Endometrial microvascular endothelial cells (primary cell): Measurements from ENCODE around the gene KIF16B. TPM values are rescaled to one million over a fixed set of nuclear protein-coding genes. Genes with fewer than 3 reads are reported as not detected.

Source experiments
- in situ Hi-C: cut with HindIII; loops from 2 replicates; pipeline ENCODE4 v1.10.0; 2017; ENCODE audit warnings: low sequenced_read_pairs, low pct_unique_long_range_greater_than_20kb; ENCODE audit errors: inconsistent ontology term
- total RNA-seq: library from RNA; depleted of rRNA; stranded (reverse); fragments of >200 nt; gene quantifications from one replicate; pipeline ENCODE4 v1.2.3, GENCODE V29; 2015; ENCODE audit errors: inconsistent ontology term

KIF16B gene
- total RNA-seq, 1 donor from 2014 or later: 12.1 TPM

DNA sequence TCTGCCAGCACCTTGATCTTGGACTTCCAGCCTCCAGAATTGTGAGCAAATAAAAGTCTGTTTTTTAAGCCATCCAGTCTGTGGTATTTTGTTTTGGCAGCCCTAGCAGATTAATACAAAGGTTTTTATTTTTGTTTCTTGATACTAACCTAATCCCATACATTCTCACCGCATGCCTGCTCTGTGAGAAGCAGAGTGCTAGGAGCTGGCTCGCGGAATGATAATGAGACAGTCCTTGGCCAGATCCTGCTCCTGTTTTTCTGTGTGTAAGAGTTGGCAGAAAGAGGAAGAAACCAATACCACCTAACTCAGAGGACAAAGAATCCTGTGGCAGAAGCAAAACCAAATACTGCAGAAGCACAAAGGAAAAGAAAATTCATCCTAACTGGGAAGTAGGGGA is 82.6 kb downstream of the KIF16B start:
- in situ Hi-C loops: no loop called here

DNA sequence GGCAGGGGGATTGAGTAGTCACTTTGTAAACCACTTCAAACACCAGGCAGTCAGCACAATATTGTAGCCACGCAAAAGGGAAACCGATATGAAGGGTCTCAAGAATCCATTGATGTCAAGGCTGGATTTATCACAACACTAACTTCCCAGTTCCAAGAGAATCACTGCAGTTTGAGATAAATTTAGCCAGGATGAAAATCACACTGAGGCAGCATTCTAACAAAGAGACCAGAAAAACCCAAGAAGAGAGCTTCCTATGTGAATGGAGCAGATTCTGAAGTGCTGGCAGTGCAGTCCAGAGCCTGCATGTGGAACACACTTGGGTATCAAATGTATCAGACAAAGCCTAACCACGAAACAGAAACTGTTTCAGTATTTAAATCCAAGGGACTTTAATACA is 84.6 kb downstream of the KIF16B start:
- in situ Hi-C loops: no loop called here

DNA sequence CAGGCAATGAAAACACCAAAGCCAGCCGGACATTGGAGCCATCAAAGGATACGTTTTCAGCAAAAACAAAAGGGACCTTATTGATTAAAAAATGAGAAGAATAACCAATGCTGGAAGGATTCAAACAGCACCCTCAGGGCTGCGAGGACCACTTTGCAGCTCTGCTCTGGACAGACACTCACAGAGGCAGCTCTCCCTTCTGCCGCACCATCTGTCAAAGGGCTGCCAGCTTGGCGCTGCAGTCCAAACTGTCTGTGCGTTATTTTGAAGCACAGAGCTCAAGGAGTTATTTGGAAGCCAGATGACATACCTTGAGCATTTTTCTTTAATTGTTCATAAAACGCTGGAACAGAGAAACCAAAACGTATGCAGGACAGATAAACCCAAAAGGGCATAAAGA is 85.2 kb downstream of the KIF16B start:
- in situ Hi-C loops: no loop called here

DNA sequence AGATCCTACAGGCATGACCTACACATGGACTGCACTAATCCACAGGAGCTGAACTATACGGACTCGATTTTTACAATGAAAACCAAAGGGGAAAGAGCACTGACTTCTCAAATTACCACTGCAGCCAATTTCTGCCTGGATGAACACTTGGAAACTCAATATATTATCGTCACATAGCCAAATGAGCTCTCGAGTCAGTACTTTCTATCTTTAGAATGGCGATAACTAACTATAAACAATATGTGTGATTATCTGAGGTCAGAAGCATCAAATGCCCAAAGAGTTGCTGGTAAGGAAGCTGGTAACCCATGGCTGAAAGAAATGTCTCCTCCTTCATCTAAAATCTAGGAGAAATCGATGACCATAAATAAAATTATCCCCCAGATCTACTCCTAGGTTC is 86.7 kb downstream of the KIF16B start:
- in situ Hi-C loops: no loop called here

DNA sequence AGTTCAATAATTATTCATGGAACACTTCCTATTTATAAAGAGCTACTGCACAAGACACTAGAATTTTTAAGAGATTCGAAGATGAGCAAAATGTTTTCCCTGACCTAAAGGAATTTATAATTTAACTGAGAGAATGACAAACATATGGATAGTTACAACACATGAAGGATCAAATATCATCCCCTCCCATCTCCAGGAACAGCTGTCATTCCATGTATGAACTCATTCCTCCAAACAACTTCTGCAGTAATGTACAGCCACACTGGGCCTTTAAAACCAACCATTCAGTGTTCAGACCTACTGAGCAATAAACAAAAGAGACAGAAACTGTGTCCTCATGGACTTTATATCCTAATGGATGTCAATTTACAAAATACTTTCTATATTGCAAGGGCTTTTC is 87.8 kb downstream of the KIF16B start:
- in situ Hi-C loops: no loop called here

DNA sequence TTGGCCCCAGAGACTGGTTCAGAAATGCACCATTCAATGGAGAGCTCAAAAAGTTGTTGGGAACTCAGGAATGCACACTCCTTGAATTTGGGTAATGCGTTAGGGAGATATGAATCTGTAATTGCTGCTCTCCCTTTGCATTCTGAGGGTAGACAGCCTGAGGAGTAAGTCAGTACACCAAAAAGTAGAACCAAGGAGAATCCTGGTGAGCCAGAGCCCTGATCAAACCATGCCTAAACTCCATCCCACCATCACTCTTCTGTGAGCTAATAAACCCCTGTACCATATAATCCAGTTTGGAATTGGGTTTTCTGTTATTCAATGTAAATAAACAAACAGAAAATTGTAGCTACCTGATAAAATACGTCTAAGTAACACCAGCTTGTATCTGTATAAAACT is 90.2 kb downstream of the KIF16B start:
- in situ Hi-C loops: no loop called here

DNA sequence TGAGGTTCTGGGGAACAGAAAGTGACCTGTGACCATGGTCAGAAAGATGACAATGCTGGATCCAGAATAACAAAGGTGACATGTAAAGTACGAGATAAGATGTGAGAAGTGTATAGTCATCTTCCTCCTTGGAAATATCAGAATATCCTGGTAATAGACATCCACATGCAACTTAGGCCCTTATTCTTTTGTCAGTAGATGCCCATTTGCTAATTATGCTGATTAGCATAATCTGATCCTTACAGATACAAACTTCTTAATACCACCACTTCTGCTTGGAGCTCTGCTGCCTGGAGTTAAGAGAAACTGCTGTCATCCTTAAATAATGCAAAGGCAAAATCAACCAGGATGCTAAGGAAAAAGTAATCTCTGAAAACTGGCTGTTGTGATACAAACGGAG is 91.3 kb downstream of the KIF16B start:
- in situ Hi-C loops: no loop called here

DNA sequence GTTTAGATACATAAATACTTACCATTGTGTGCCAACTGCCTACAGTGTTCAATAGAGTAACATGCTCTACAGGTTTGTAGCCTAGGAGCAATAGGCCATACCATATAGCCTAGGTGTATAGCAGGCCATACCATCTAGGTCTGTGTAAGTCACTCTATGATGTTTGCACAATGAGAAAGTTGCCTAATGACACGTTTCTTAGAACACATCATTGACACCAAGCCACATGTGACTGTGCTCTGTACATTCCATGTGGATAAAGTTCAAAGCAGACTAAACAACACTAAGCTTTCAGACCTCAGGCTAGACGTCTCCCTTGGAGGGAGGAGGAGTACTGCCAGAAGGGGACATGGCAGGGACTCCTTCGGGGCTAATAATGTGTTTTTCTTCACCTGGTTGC is 93.6 kb downstream of the KIF16B start:
- in situ Hi-C loops: no loop called here

DNA sequence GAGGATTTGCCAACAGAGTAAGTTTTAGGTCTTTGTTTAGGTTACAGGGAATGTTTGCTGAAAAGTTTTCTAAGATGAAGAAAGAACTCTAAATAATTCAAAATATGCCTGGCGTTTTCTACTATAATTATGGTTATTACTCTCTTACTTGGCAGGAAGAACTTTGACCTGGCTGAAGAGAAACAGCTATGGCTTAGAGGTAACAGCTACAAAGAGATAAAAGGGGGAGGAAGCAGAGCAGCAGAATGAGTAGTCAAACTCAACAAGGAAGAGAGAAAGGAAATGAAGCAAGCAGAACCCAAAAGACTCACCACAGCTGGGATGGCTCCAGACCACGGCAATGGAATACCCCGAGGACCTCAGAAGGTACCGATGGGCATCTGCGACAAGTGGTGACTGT is 95.6 kb downstream of the KIF16B start:
- in situ Hi-C loops: no loop called here

DNA sequence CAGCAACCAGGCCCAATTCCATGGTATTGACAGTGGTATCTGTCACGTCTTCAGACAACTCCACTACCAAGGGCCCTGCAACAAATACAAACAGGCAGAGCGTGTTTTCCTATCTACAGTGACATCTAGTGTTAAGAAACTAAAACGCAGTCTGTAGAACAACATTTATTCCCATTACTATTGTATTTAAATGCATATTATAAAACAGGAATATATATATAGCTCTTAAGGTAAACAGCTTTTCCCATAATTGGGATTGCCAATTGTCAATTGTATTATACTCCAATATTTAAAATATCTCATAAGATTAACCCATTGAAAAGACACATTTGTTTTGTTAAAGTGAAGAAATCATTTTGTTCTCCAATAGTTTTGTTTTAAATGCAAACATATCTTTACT is 97.2 kb downstream of the KIF16B start:
- in situ Hi-C loops: no loop called here

DNA sequence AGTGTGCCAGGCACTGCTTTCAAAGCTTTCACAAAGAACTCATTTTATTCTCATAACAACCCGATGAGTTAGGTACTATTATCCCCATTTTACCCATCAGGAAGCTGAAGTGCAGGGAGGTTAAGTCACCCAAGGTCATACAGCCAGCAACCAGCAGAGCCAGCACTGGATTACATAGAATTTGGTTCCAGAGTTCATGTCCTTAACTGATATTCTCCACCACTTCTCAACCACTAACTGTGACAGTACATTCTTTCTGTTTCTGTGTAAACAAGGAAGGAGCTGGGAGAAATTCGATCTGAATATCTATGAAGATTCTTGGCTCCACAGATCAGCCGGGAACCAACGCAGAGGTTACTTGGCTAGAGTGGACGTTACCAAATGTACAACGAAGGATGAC is 98.0 kb downstream of the KIF16B start:
- in situ Hi-C loops: no loop called here

DNA sequence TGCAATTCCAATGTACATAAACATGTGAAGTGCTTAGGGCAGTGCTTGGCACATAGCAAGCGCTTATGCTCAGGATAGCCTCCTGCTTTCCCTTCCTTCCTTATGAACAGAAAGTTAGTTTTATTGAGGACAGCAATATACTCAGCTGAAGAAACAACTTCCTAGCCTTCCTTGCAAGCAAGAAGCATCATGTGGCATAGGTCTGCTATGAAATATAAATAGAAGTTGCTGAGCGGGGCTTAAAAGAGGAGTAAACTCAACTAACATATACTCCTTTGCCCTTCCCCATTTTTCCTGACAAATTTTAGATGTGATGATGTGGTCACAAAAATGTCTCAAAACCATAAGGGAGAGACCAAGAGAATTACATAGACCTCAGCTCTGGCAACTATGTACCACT is 98.9 kb downstream of the KIF16B start:
- in situ Hi-C loops: no loop called here

DNA sequence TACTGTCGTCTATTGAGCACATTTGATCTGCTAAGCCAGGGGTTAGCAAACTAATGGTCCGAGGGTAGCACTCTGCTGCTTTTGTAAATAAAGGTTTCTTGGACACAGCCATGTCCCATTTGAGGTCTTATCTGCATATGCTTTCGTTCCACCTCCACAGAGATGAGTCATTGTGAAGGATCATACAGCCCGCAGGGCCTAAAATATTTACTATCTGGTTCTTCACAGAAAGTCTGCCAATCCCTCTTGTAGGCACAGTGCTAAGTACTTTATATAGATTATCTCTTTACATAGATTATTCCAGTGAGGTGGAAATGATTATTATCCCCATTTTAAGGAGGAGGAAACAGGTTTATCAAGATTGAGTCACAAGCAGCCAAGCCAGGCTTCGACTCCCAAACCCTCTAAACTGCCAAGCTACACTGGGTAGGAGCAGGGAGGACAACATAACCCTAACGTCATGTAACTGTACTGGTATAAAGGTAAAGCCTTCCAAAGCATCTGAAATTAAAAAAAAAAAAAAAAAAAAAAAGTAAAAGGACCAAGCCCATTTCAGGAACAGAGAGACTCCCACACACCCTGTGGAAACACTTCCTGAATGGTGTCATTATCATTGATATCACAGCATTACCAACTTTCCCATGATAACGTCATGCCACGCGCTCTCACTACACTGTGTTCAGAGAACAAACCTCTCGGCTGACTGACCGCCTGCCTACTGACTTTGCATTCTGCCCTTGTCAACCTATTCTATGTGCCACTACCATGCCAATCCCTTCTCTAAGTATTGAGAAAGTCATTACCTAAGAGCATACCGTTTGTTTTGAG is 101.0 kb downstream of the KIF16B start:
- in situ Hi-C loops: no loop called here

DNA sequence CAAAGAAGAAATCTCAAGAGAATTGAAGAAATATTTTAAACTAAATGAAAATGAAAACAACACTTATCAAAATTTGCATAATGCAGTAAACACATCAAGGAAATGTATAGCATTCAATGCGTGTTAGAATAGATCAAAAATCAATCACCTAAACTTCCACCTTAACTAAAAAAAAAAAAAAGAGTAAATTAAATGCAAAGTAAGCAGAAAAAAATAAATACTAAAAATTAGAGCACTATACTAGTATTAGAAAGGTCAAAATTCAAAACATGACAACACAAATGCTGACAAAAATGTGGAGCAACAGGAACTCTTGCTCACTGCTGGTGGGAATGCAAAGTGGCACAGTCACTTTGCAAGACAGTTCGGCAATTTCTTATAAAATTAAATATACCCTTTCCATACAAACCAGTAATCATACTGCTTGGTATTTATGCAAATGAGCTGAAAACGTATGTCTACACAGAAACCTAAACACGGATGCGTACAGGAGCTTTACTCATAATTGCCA is 103.8 kb downstream of the KIF16B start:
- in situ Hi-C loops: no loop called here

DNA sequence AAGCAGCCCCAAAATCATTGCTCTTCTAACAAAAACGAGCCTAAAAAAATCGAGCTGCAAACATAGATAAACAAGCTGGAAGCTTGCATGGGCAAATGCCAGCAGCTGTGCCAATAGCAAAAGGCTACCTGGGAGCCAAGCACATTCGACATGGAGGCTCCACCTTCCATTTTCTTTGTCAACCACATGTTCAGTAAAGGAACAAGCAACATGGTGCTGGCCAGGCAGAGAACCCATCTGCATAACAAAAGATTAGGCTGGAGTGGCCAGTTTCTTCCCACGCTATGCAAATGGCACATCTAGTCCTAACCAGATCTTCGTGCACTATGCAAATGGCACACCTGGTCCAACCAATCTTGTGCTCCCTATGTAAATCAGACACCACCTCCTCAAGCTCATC is 110.5 kb downstream of the KIF16B start:
- in situ Hi-C loops: no loop called here

DNA sequence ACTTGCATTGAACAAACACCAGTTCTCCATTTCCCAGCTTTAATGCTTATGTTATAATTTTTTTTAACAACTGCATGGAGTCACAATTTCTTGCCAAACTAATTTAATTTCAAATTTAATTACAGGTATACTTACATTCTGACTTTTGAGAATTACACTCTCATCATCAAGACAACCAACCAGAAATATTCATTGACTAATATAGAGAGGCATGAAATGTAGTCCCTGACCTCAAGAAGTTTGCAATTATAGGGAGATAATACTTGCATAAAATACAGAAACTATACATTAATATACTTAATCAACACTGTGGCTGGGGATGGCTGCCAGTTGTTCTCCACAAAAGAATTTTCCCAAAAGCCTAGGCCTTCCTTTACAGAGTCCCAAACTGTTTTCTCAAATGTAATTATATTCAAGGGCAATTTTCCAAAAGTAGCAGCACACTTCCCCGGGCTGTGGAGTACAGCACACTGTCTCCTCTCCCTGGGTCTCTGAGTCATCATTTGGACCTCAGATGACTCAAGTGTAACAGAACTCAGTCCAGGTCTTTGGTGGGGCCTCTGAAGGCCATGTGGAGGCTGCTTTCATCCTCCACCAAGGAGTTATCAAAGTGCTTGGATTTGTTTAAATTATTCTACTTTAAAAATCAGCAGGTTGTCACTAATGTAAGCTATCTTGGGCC is 114.1 kb downstream of the KIF16B start:
- in situ Hi-C loops: no loop called here

DNA sequence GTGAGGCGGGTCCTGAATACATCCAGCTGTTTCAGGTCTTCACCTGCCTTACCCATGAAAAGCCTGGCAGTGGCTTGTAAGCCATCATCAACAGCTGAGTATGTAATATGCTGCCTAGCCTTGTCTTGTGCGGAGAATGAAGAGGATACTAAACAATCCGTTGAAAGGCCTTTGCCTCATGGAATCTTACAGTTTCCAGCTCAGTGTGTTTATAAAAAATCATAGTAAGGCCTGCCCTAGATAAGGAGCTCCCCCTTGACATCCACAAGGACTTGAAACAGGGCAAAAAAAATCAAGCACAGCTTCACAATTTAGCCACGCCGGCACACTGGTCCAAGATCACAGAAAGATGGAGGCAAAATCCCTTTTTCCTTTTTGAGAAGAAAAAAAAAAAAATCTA is 115.7 kb downstream of the KIF16B start:
- in situ Hi-C loops: no loop called here

DNA sequence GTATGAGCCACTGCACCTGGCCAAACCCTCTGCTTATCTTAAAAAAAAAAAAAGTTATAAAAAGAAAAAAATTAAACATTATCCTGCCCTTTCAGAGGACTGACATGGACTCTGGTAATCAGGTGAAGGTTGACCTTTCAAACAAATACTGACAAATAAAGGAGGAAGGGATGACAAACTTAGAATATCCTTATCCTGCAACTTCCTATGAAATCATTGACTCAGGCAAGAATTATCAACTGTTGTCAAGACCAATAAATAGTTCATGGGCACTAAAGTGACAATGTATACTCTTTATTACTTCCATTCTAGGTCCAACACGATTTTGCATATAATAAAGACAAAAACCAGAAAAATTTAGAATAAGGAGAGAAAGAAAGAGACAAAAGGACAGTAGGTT is 117.9 kb downstream of the KIF16B start:
- in situ Hi-C loops: no loop called here

DNA sequence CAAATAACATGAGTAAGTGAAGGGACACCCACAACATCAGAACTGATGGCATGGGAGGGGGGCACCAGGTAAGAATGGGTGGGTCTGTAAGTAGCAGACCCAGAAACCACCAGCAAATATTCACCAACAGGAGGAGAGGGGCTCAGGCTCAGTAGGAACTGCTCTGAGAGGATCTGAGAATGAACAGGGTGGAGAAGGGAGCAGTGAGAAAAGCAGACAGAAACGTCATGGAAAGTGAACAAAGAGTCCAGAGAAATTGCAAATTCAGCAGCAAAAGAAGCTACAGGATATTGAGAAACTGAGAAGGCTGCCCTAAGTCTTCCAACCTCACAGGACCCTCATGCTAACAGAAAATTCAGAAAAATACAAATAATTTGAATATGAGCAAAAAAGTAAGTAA is 121.3 kb downstream of the KIF16B start:
- in situ Hi-C loops: no loop called here

DNA sequence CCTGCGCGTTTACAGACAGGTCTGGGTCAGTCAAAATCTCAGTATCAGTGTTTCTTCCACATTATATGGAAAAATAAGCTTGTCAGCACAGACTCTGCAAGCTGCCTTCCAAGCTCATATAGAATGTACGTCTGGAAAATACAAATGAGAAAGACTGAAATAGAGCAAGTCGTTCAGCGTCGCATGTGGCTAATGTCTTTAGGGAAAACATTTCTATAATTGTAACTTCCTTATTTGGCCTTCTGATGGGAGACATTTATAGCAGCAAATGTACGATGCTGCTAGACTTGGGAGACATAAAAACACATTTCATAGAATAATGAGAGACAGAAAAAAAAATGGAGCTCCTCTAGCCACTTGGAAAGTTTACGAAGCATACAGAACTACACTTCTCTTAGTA is 122.2 kb downstream of the KIF16B start:
- in situ Hi-C loops: no loop called here
